Epidermal melanocyte (primary cell): Measurements from ENCODE around the gene ZP2.
"Not testable (repeated sequence)": the region's sequence is repeated elsewhere in the genome, so short reads cannot be mapped to it uniquely, and the experiment has no call there.

Experiments
- DNase-seq: peaks from one replicate; pipeline ENCODE4 v3.0.0; 2011; ENCODE audit warnings: low spot score; ENCODE audit not compliant: insufficient read length

Gene ZP2

GRCh38 chr16:21217121-21217520 lies 5.7 kb upstream of the ZP2 start:
- no peak for DNase-seq

DNA sequence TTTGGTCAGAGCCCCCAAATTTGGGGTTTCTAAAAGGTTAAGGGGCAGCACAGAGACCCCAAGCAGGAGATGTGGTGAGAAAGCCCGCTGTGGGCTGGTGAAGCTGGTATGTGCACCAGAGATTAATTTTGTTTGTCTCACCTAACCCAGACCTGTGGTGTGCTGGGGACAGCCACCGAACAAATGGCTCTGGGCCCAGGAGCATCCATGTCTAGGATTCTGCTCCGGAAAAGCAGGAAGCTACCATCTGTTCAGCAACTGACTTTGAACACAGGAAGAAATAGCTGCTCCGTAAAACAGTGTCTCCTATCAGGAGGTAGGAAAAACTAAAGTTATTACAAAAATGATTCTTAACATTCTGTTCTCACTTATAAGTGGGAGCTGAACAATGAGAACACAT lies 2.7 kb upstream of the ZP2 start:
- DNase-seq: no peak

DNA sequence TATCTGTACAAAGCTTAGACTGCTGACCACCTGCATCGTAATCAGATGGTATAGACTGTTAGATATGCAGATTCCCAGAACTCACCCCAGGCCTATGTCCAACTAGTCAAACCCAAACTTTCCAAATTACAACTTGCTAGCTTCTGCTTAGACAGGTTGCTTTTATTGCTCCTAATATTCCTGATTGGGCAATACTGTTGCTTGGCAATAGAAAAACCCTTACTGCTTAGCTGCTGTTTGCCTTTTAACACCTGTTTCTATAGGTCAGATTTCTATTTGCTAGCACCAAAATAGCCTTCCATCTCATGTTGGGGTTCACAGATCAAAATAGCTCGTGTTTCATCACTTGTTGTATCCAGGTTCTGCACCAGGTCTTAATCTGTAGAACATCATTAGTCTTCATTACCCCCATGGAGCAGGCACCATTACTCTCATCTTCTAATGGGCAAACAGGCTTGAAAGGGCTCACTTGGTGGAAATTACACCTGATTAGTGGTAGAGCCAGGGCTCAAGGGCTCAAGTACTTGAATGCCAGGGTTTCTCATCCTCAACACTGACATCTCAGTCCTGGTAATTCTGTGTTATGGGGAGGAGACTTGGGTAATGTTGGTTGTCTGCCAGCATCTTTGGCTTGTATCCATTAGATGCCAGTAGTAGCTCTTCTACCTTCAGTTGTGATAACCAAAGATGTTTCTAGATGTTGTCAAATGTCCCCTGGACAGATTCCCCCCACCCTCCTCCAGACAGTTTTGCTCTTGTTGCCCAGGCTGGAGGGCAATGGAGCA lies 2.7 kb downstream of the ZP2 start:
- DNase-seq: no peak

DNA sequence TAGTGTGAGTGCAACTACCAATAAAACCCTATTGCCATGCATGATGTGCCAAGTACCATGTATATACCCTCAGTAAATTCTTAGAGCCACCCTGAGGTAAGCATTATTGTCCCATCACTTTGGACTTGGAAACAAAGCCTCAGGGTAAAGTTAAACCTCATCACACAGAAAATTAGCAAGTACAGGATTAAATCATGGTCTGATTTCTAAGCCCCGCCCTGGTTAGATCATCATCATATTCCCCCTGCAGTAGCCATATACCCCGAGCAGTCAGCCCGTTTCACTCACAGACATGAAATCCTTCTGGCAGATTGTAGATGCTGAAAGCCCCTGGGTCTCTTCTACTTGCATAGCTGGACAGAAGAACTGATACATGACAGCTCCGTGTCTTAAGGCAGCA lies 4.8 kb downstream of the ZP2 start:
- DNase-seq: no peak

GRCh38 chr16:21205303-21205702 lies 6.1 kb downstream of the ZP2 start:
- no peak for DNase-seq

DNA sequence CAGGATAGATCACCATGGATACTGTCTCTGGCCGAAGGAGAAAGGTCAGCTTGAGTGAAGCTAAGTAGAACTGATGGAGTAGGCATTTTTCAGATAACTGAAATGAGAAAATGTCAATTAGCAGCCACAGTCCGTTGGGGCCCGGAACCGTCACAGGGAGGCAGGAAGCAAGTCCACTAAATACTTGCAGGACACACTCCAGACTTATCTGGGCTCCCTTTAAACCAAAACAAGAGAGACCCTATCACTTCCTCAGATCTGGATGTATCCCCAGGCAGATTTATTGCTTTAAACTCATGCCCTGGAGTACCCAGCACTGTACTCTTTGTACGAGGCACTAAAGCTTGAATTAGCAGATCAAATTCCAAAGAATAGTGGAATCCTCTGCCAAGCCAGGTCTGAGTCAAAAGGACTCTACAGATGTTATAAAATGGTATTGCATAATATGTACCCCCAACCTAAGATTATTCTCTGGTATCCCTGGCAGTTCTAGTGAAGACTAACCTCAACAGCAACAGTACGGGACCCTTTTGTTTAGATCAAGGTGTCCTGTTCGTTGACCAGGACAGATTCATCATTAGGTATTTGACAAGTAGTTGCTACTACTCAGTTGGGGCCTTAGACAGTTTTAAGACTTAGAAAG lies 8.1 kb downstream of the ZP2 start:
- DNase-seq: no peak

GRCh38 chr16:21199607-21200218 lies 11.7 kb downstream of the ZP2 start:
- no peak for DNase-seq

- DNase-seq: no peak
Observed at GRCh38 chr16:21197621-21198020, 13.8 kb downstream of the ZP2 start.

GRCh38 chr16:21197112-21197511 lies 14.3 kb downstream of the ZP2 start:
- no peak for DNase-seq

DNA sequence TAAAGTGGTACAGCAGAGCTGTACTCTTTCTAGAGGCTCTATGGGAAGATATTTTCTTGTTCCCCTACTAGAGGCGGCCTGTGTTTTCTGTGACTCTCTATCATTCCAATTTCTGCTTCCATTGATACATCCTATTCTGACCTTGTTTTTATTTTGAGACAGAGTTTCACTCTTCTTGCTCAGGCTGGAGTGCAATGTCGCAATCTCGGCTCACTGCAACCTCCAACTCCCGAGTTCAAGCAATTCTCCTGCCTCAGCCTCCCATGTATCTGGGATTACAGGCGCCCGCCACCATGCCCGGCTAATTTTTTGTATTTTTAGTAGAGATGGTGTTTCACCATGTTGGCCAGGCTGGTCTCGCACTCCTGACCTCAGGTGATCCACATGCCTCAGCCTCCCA lies 16.0 kb downstream of the ZP2 start:
- DNase-seq: not testable (repeated sequence)

GRCh38 chr16:21194771-21195301 lies 16.5 kb downstream of the ZP2 start:
- no peak for DNase-seq

- no peak for DNase-seq
Observed at GRCh38 chr16:21192991-21193390, 18.4 kb downstream of the ZP2 start.

GRCh38 chr16:21190599-21190998 lies 20.8 kb downstream of the ZP2 start:
- DNase-seq: no peak

DNA sequence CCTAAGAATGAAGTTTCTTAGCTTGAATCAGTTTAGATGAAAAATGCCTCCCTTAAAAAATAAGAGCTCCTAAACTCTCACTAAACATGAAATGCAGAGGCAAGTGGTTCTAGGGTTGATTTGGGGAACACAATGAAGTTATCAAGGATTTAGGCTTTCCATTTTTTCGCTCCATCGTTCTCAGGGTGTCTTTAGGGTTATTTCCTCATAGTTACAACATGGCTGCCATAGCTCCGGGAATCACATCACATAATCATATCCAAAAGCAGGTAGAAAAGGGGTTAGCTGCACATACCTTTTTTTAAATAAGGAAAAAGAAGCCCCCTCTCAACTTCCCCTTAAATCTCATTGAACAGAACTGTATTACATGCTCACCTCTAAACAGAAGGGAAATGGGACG lies 21.4 kb downstream of the ZP2 start:
- no peak for DNase-seq

DNA sequence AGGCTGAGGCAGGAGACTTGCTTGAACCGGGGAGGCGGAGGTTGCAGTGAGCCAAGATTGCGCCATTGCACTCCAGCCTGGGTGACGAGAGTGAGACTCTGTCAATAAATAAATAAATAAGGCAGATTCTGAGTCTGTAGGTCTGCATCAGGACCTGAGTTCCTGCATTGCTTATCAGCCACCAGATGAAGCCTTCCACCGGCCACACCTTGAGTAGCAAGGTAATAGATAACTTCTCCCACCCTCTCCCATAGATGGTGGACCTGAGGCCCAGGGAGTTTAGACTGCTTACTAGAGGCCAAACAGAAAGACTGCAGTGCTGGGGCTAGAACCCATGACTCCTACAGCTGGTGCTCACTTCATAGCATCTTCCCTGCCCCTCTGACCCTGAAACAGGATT lies 22.1 kb downstream of the ZP2 start:
- DNase-seq: no peak

- no peak for DNase-seq
Observed at GRCh38 chr16:21186326-21186691, 25.1 kb downstream of the ZP2 start.

DNA sequence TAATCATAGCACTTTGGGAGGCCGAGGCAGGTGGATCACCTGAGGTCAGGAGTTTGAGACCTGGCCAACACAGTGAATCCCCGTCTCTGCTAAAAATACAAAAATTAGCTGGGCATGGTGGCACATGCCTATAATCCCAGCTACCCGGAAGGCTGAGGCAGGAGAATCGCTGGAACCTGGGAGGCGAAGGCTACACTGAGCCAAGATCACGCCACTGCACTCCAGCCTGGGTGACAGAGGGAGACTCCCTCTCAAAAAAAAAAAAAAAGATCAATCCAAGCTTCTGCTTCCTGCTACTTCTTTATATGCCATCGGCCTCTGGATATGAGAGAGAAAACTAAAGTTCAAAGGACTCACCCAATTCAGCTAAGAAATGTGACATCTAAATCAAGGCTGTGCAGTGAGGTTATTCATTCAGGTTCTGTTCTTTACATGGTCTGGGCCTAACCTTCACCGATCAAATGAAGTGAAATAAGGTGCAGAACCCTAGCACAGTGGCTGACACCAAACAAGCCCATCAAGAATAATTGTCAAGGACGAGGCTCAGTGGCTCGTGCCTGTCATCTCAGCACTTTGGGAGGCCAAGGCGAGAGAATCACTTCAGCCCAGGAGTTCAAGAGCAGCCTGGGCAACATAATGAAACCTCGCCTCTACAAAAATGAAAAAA lies 25.6 kb downstream of the ZP2 start:
- no peak for DNase-seq

- no peak for DNase-seq
Observed at GRCh38 chr16:21184834-21185233, 26.5 kb downstream of the ZP2 start.

- no peak for DNase-seq
Observed at GRCh38 chr16:21183995-21184394, 27.4 kb downstream of the ZP2 start.

DNA sequence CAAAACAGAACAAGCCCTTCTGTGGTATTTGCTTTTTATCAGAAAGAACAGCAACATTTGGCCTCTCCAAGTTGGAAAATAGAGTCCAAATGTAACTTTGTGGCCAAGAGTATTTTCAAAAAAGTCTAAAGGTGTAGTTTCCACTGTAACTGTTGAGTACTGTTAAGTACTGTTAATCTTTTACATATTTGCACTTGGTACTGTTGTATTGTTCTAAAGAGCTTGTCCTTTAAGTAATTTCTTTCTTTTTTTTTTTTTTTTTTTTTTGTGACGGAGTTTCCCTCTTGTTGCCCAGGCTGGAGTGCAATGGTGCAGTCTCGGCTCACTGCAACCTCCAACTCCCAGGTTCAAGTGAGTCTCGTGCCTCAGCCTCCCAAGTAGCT lies 31.4 kb downstream of the ZP2 start:
- DNase-seq: no peak

GRCh38 chr16:21179126-21179982 lies 32.0 kb downstream of the ZP2 start:
- no peak for DNase-seq
